Kidney (tissue), 14 donors: ENCODE data around the gene ELMOD3. TPM values are rescaled to one million over a fixed set of nuclear protein-coding genes. Genes with fewer than 3 reads are reported as not detected.

Experiments
- DNase-seq, 5 donors: peaks; one replicate each; pipeline ENCODE4 v3.0.0-alpha.2; 2013 to 2020
- FAIRE-seq: peaks from 2 replicates; lab custom pipeline; 2012; peaks lifted over from hg19 to GRCh38; lab: Jason Lieb, UNC
- H3K27ac ChIP-seq, 2 donors: one replicate each; pipeline ENCODE4 v1.7.0; 2013; ENCODE audit warnings: low read depth in 2 of 2, low read length in 2 of 2, inconsistent platforms in 1 of 2
- H3K27me3 ChIP-seq: one replicate; pipeline ENCODE4 v1.7.1; 2013; ENCODE audit warnings: low read length, inconsistent platforms; ENCODE audit not compliant: control insufficient read depth, insufficient read depth
- H3K36me3 ChIP-seq, 3 donors: one replicate each; pipeline versions ENCODE4 v1.7.0 to v1.7.1; 2013; ENCODE audit warnings: low read length in 3 of 3, control low read depth in 1 of 3, inconsistent platforms in 1 of 3; ENCODE audit not compliant: insufficient read depth in 3 of 3, control insufficient read depth in 2 of 3
- H3K4me1 ChIP-seq, 3 donors: one replicate each; pipeline versions ENCODE4 v1.7.0 to v1.7.1; 2013; ENCODE audit warnings: low read length in 3 of 3, inconsistent platforms in 1 of 3, low read depth in 1 of 3; ENCODE audit not compliant: control insufficient read depth in 2 of 3, insufficient read depth in 2 of 3
- H3K4me3 ChIP-seq, 3 donors: one replicate each; pipeline versions ENCODE4 v1.7.0 to v1.8.1; 2013; ENCODE audit warnings: low read length in 3 of 3, control low read depth in 1 of 3, inconsistent platforms in 1 of 3
- H3K9ac ChIP-seq, 3 donors: one replicate each; pipeline versions ENCODE4 v1.7.0 to v1.7.1; 2013; ENCODE audit warnings: low read length in 3 of 3, control low read depth in 1 of 3, inconsistent platforms in 1 of 3
- H3K9me3 ChIP-seq, 3 donors: one replicate each; pipeline versions ENCODE4 v1.7.0 to v1.7.1; 2013; ENCODE audit warnings: low read length in 3 of 3, control low read depth in 1 of 3, inconsistent platforms in 1 of 3; ENCODE audit not compliant: control insufficient read depth in 2 of 3, insufficient read depth in 1 of 3
- intact Hi-C: fragments of 100-400 bp; cut with DNase I; formaldehyde crosslinking; loops from one replicate; pipeline ENCODE4 v1.11.1; 2022
- polyA plus RNA-seq: library from polyadenylated mRNA; stranded (reverse); fragments of 350-450 nt; fragmentation: Illumina TruSeq; extraction: RNeasy Lipid Tissue Mini Kit (QIAGEN cat#74804); gene quantifications from one replicate; pipeline ENCODE4 v1.2.3, GENCODE V29; 2014; ENCODE audit warnings: low read depth, low replicate concordance; ENCODE audit not compliant: insufficient read depth
- total RNA-seq: library from RNA; stranded (reverse); fragmentation: NEBNext Ultra II Directional; extraction: Animal tissue kit (Norgen Biotek cat#: 25700); gene quantifications from one replicate; pipeline ENCODE4 v1.2.1, GENCODE V29; 2021
- TF ChIP-seq, protein P1 (sequence below): IDR thresholded peaks from 3 replicates; pipeline ENCODE4 v1.5.1; 2012; ENCODE audit warnings: mild to moderate bottlenecking, moderate library complexity, borderline replicate concordance; ENCODE audit not compliant: insufficient read depth; ENCODE audit errors: extremely low read depth
- donor health status: control.
- donor health status: control.
- donor health status: control.
- donor health status: control.
- donor health status: control.
- donor health status: DM: yes; HTN: yes; CAD: no.
- donor health status: Normal renal cell carcinoma (clear cell type).

Gene ELMOD3
- total and polyA plus RNA-seq, 2 donors from 2014 or later = 15.3 to 17.0 TPM

DNA sequence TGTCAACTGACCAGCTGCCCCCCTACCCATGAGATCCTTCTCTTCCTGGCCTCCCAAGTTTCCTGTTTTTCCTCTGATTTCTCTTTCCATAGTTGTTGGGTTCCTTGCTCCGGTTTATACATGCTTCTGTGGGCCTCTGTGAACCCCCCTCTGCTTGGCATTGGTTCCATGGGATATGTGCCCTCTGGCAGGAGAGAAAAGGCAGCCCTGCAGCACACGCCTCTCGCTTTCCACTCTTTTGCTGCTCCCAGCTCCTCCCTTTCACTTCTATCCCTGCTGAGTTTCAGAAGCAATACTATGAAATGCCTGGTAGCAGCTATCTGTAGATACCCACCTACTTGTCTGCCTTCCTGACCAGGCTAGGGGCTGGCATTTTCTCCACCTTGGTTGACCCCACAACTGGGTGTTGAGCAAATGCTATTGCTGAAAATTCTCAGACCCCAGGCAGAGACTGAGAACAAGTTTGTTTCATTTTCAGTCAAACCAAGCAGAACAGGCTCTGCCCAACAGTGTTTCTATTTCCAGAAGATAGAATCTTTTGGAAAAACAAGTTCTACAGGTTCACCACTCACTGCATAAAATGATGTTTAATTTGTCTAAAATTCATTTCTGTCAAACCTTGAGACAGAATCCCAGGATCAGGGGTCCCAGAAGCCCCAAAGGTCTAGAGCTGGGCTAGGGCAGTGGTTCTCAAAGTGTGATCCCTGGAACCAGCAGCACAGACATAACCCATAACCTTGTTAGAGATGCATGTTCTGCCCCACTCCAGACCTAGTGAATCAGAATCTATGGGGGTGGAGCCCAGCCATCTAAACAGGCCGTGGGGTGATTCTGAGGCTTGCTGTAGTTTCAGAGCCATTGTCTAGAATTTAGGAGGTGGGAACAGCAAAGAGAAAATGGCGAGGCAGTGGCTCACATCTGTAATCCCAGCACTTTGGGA is 42.2 kb downstream of the ELMOD3 start:
- peaks cover 0 to 19% (median 4%) of the 10 kb centered on the region in 3 donors for H3K4me1 ChIP-seq
- FAIRE-seq (no peak), DNase-seq (peak in 3 of 5 donors; percentile 35 to 75 (median 73))
- H3K9me3 ChIP-seq = no peaks in the 10 kb centered on the region
- peak overlapping the region in 1 of 3 donors; percentile 21 for H3K9ac ChIP-seq
- H3K27ac ChIP-seq = peak overlapping the region; percentile 52 to 76
- intact Hi-C loops = no loop called here
- TF ChIP-seq, protein P1, sequence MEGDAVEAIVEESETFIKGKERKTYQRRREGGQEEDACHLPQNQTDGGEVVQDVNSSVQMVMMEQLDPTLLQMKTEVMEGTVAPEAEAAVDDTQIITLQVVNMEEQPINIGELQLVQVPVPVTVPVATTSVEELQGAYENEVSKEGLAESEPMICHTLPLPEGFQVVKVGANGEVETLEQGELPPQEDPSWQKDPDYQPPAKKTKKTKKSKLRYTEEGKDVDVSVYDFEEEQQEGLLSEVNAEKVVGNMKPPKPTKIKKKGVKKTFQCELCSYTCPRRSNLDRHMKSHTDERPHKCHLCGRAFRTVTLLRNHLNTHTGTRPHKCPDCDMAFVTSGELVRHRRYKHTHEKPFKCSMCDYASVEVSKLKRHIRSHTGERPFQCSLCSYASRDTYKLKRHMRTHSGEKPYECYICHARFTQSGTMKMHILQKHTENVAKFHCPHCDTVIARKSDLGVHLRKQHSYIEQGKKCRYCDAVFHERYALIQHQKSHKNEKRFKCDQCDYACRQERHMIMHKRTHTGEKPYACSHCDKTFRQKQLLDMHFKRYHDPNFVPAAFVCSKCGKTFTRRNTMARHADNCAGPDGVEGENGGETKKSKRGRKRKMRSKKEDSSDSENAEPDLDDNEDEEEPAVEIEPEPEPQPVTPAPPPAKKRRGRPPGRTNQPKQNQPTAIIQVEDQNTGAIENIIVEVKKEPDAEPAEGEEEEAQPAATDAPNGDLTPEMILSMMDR = no peak
- H3K36me3 ChIP-seq = peaks cover 0 to 4% (median 0%) of the 10 kb centered on the region in 3 donors
- no peaks in the 10 kb centered on the region for H3K27me3 ChIP-seq
- H3K4me3 ChIP-seq = peak overlapping the region in 1 of 3 donors; percentile 18

DNA sequence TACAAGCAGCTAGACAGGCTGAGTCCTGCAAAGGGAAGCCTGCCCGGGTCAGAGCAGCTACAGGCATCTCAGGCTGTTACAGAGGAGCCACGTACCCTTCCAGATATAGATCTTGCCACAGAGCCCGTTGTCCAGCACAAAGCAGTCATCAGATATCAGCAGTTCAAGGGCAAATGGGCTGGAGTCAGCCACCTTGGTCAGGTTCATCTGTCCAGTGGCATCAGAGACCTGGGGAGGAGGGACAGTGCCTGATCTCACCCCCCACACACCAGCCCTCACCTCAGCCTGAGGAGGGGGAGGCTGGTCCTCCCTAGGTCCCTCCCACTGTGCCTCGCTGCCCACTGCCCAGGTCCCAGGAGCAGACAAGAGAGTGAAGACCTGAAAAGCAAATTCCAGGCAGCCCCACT is 43.4 kb downstream of the ELMOD3 start:
- DNase-seq = peak in 1 of 5 donors; percentile 25

DNA sequence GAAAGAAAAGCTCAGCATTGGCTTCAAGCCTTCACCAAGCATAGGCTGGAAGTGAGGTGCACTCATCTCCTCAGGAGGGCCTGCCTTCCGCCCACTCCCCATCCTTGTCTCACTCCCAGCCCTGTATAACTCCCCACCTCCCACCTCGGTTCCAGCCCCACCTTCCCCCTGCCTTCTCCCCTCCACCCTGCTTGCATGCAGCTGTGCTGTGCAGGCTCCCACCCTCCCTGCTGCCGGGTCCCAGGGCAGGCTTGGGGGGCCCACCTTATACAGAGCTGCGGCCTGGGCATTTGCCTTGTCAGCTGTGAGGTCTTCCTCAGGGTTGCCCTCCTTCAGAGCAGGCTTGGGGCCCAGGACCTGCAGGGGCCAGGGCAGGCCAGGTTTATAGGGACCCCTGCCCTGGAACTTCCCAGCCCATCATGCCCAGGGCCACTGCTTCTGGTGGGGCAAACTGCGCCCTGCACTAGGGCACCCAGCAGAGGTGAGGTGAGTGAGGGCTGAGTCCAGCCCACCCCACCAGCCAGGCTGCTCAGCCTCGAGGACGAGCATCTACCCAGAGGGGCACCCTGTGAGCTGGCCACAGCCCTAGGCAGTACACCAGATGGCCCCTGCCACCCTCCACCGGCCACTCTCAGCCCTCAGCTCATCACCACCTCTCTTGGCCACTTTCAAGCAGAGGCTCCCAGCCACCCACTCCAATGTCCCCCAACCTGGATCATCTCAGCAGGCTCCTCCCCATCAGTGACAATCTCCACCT is 44.0 kb downstream of the ELMOD3 start:
- no peak for FAIRE-seq
- H3K4me1 ChIP-seq = peaks cover 0 to 18% (median 4%) of the 10 kb centered on the region in 3 donors
- H3K9me3 ChIP-seq = no peaks in the 10 kb centered on the region
- peak in 1 of 5 donors; percentile 35 for DNase-seq
- peak overlapping the region in 1 of 2 donors; percentile 5 for H3K27ac ChIP-seq
- intact Hi-C loops = no loop called here
- H3K27me3 ChIP-seq = no peaks in the 10 kb centered on the region
- TF ChIP-seq, protein P1 = no peak
- H3K4me3 ChIP-seq = no peak overlapping the region
- peaks cover 0 to 4% (median 0%) of the 10 kb centered on the region in 3 donors for H3K36me3 ChIP-seq
- H3K9ac ChIP-seq = no peak overlapping the region

More for the DNA sequence above, 43.4 kb downstream of the ELMOD3 start:
- Histone ChIP-seq H3K36me3 (peaks cover 0 to 4% (median 0%) of the 10 kb centered on the region in 3 donors), H3K4me3 (no peak overlapping the region), H3K4me1 (peaks cover 0 to 18% (median 4%) of the 10 kb centered on the region in 3 donors), H3K9ac (no peak overlapping the region), H3K9me3 (no peaks in the 10 kb centered on the region), H3K27ac (peak overlapping the region in 1 of 2 donors; percentile 13), H3K27me3 (no peaks in the 10 kb centered on the region)
- TF ChIP-seq, protein P1 = no peak
- FAIRE-seq = no peak
- intact Hi-C loops = no loop called here
